GM20431 (cell line): Measurements from ENCODE around the gene TUBB8.
"Not testable (repeated sequence)": the region's sequence is repeated elsewhere in the genome, so short reads cannot be mapped to it uniquely, and the experiment has no call there.

ENCODE experiments used
- in situ Hi-C: fragments of 300-500 bp; cut with MseI, MboI; formaldehyde crosslinking; loops from one replicate; pipeline ENCODE4 v1.15.0; 2020; ENCODE audit warnings: low sequenced_read_pairs; ENCODE audit not compliant: unreplicated experiment

The TUBB8 gene

GRCh38 chr10:68156-68555 lies 19.1 kb upstream of the TUBB8 start:
- in situ Hi-C loops: not testable (repeated sequence)

GRCh38 chr10:49926-50325 lies 830 bp upstream of the TUBB8 start:
- in situ Hi-C loops: not testable (repeated sequence)

GRCh38 chr10:47864-48263 lies 1.2 kb downstream of the TUBB8 start:
- in situ Hi-C loops: not testable (repeated sequence)

GRCh38 chr10:13315-13635 lies 35.8 kb downstream of the TUBB8 start:
- in situ Hi-C loops: not testable (repeated sequence)

- in situ Hi-C loops: not testable (repeated sequence)
These were observed 36.4 kb downstream of the TUBB8 start for GRCh38 chr10:12444-13314.

- in situ Hi-C loops: not testable (repeated sequence)
These were observed 37.8 kb downstream of the TUBB8 start for GRCh38 chr10:11260-11659.

- in situ Hi-C loops: not testable (repeated sequence)
These were observed 38.7 kb downstream of the TUBB8 start for GRCh38 chr10:10261-10971.
